HepG2 (cell line): Measurements from ENCODE around the gene CYYR1. TPM values are rescaled to one million over a fixed set of nuclear protein-coding genes. Genes with fewer than 3 reads are reported as not detected.

Experiments used
- ATAC-seq: fragments of 200-7000 bp; cut with Tn5 transposase; 3 replicates; pipeline ENCODE4 v1.9.1; 2020; ENCODE audit warnings: mild to moderate bottlenecking, moderate library complexity
- BruUV-seq: library from RNA; stranded (reverse); fragments of 400-500 nt; replicated peaks from 2 replicates; lab custom pipeline; 2021; lab: Mats Ljungman, UMichigan
- CTCF ChIA-PET: fragments of 300-600 bp; formaldehyde crosslinking; extraction: SDS; loops from one replicate; lab custom pipeline; 2021; ENCODE audit warnings: low total read pairs, inconsistent platforms, low intra/inter-chr PET ratio; lab: Yijun Ruan, JAX
- POLR2A ChIA-PET: fragments of 350-600 bp; sonication (Branson Sonifier 250); formaldehyde crosslinking; loops from one replicate; lab custom pipeline; 2020; ENCODE audit warnings: antibody characterized with exemption, inconsistent platforms; lab: Yijun Ruan, JAX
- DNase-seq: peaks from one replicate; pipeline ENCODE4 v3.0.0-alpha.2; 2015; ENCODE audit warnings: low spot score
- FAIRE-seq: peaks from 3 replicates; lab custom pipeline; 2011; peaks lifted over from hg19 to GRCh38; lab: Jason Lieb, UNC
- H2AFZ ChIP-seq: one replicate; pipeline ENCODE4 v1.6.1; 2011; ENCODE audit warnings: low read length, inconsistent platforms
- H3K27ac ChIP-seq: fragments of 300-600 bp; 3 replicates; pipeline ENCODE4 v1.8.0; 2011; ENCODE audit warnings: mixed run types, mild to moderate bottlenecking, mixed read lengths, low read length, inconsistent platforms; ENCODE audit not compliant: insufficient read depth; ENCODE audit errors: extremely low read length
- H3K27me3 ChIP-seq, 2 experiments: fragments of 200-600 bp in 1 of 2; 2 replicates in 1 of 2; 3 replicates in 1 of 2; pipeline versions ENCODE4 v1.6.0 to v1.8.0; 2011; ENCODE audit warnings: low read length in 2 of 2, mild to moderate bottlenecking in 2 of 2, moderate library complexity in 2 of 2, inconsistent platforms in 1 of 2; ENCODE audit not compliant: insufficient read depth in 2 of 2, control insufficient read depth in 1 of 2
- H3K36me3 ChIP-seq, 2 experiments: fragments of 200-600 bp in 1 of 2; replicated peaks in 1 of 2; 2 replicates in 1 of 2; 3 replicates in 1 of 2; pipeline versions ENCODE4 v1.5.1 to v1.8.0; 2011; ENCODE audit warnings: low read length in 2 of 2, inconsistent platforms in 1 of 2; ENCODE audit not compliant: insufficient read depth in 2 of 2, control insufficient read depth in 1 of 2
- H3K4me1 ChIP-seq: 2 replicates; pipeline ENCODE4 v1.5.1; 2012; ENCODE audit warnings: low read length, inconsistent platforms; ENCODE audit not compliant: insufficient read depth
- H3K4me2 ChIP-seq: 2 replicates; pipeline ENCODE4 v1.6.0; 2011; ENCODE audit warnings: low read depth, low read length, inconsistent platforms
- H3K4me3 ChIP-seq, 3 experiments: fragments of 200-600 bp in 1 of 3; sonication (generic), shearing (Covaris generic) in 1 of 3; replicated peaks in 1 of 3; 2 replicates each; pipeline ENCODE4 v1.5.1; 2011 to 2016; ENCODE audit warnings: low read length in 3 of 3, inconsistent platforms in 2 of 3, low read depth in 2 of 3, mild to moderate bottlenecking in 2 of 3, control low read depth in 1 of 3, mixed read lengths in 1 of 3; ENCODE audit not compliant: insufficient read depth in 1 of 3
- H3K79me2 ChIP-seq: one replicate; pipeline ENCODE4 v1.6.1; 2011; ENCODE audit warnings: low read length, inconsistent platforms; ENCODE audit not compliant: insufficient read depth
- H3K9ac ChIP-seq: 2 replicates; pipeline ENCODE4 v1.6.0; 2011; ENCODE audit warnings: mild to moderate bottlenecking, low read depth, low read length, inconsistent platforms; ENCODE audit not compliant: insufficient read depth
- H3K9me3 ChIP-seq: 2 replicates; pipeline ENCODE4 v1.5.1; 2012; ENCODE audit warnings: mild to moderate bottlenecking, low read length
- H4K20me1 ChIP-seq: 2 replicates; pipeline ENCODE4 v1.6.0; 2011; ENCODE audit warnings: inconsistent platforms, mild to moderate bottlenecking, low read length, moderate library complexity; ENCODE audit not compliant: insufficient read depth
- CC2D1A ChIP-seq: sonication (generic); formaldehyde crosslinking; IDR thresholded peaks from 2 replicates; pipeline ENCODE4 v1.8.1; 2023; ENCODE audit warnings: mild to moderate bottlenecking, missing genetic modification reagents
- CEBPB ChIP-seq: IDR thresholded peaks from 2 replicates; pipeline ENCODE4 v1.6.1; 2011; ENCODE audit warnings: low read depth, low read length, improper control_type of control experiment, borderline replicate concordance
- CENPX ChIP-seq: sonication (generic); formaldehyde crosslinking; IDR thresholded peaks from 2 replicates; pipeline ENCODE4 v1.9.0; 2021; ENCODE audit warnings: mild to moderate bottlenecking, missing genetic modification reagents, moderate library complexity
- GABPB1 ChIP-seq: IDR thresholded peaks from 2 replicates; pipeline ENCODE4 v1.6.1; 2016; ENCODE audit warnings: mild to moderate bottlenecking, missing genetic modification reagents, moderate library complexity, missing compliant biosample characterization
- HMG20B ChIP-seq: conservative IDR thresholded peaks from 2 replicates; pipeline ENCODE4 v1.6.1; 2016; ENCODE audit warnings: missing genetic modification reagents, missing compliant biosample characterization
- JUN ChIP-seq: sonication (generic); formaldehyde crosslinking; IDR thresholded peaks from 2 replicates; pipeline ENCODE4 v1.4.0; 2020; ENCODE audit warnings: mild to moderate bottlenecking, missing genetic modification reagents
- KLF12 ChIP-seq: sonication (generic); formaldehyde crosslinking; IDR thresholded peaks from 2 replicates; pipeline ENCODE4 v1.4.0; 2020; ENCODE audit warnings: missing genetic modification reagents, borderline replicate concordance
- KLF9 ChIP-seq: IDR thresholded peaks from 2 replicates; pipeline ENCODE4 v1.6.1; 2016; ENCODE audit warnings: low read depth
- MZF1 ChIP-seq: sonication (generic); formaldehyde crosslinking; IDR thresholded peaks from 2 replicates; pipeline ENCODE4 v1.8.1; 2023; ENCODE audit warnings: mild to moderate bottlenecking, missing genetic modification reagents, borderline replicate concordance
- NFIB ChIP-seq: sonication (generic); formaldehyde crosslinking; IDR thresholded peaks from 2 replicates; pipeline ENCODE4 v1.9.0; 2021; ENCODE audit warnings: missing genetic modification reagents, mild to moderate bottlenecking, borderline replicate concordance
- NKX3-1 ChIP-seq: sonication (generic); formaldehyde crosslinking; IDR thresholded peaks from 2 replicates; pipeline ENCODE4 v1.5.0; 2020; ENCODE audit warnings: missing genetic modification reagents
- RFX3 ChIP-seq: IDR thresholded peaks from 2 replicates; pipeline ENCODE4 v1.6.1; 2016; ENCODE audit warnings: missing biosample characterization, missing genetic modification reagents
- TAF15 ChIP-seq: fragments of 200-400 bp; formaldehyde crosslinking; IDR thresholded peaks from one replicate; pipeline ENCODE4 v1.6.1; 2018; ENCODE audit warnings: mild to moderate bottlenecking, low read depth, low read length; ENCODE audit not compliant: poor library complexity, severe bottlenecking
- XBP1 ChIP-seq: sonication (generic); formaldehyde crosslinking; IDR thresholded peaks from 2 replicates; pipeline ENCODE4 v1.5.0; 2020; ENCODE audit warnings: missing genetic modification reagents
- ZBTB7A ChIP-seq: sonication (generic); formaldehyde crosslinking; IDR thresholded peaks from 2 replicates; pipeline ENCODE4 v1.8.0; 2022; ENCODE audit warnings: mild to moderate bottlenecking, missing genetic modification reagents
- ZNF33A ChIP-seq: sonication (generic); formaldehyde crosslinking; IDR thresholded peaks from 2 replicates; pipeline ENCODE4 v1.5.1; 2020; ENCODE audit warnings: missing genetic modification reagents, mild to moderate bottlenecking, moderate library complexity, borderline replicate concordance
- ZNF556 ChIP-seq: sonication (generic); formaldehyde crosslinking; IDR thresholded peaks from 2 replicates; pipeline ENCODE4 v1.4.0; 2020; ENCODE audit warnings: mild to moderate bottlenecking, missing genetic modification reagents, borderline replicate concordance
- ZNF878 ChIP-seq: sonication (generic); formaldehyde crosslinking; IDR thresholded peaks from 2 replicates; pipeline ENCODE4 v1.8.1; 2023; ENCODE audit warnings: mild to moderate bottlenecking, missing genetic modification reagents, moderate library complexity
- ZSCAN12 ChIP-seq: sonication (generic); formaldehyde crosslinking; IDR thresholded peaks from 2 replicates; pipeline ENCODE4 v1.9.0; 2021; ENCODE audit warnings: mild to moderate bottlenecking, missing genetic modification reagents
- in situ Hi-C: cut with HindIII; loops from 2 replicates; pipeline ENCODE4 v1.10.0; 2017; ENCODE audit warnings: low pct_unique_long_range_greater_than_20kb; ENCODE audit not compliant: extremely low pct_ligation_motif_present
- intact Hi-C: fragments of 100-400 bp; cut with micrococcal nuclease; formaldehyde crosslinking; loops from one replicate; pipeline ENCODE4 v1.10.0; 2022; ENCODE audit not compliant: unreplicated experiment
- polyA plus RNA-seq, 8 experiments: library from polyadenylated mRNA; depleted of rRNA in 3 of 8; stranded (reverse) in 7 of 8; unstranded in 1 of 8; fragments of >200 nt; fragmentation: Illumina TruSeq in 4 of 8; extraction: Trizol in 4 of 8; gene quantifications; 2 replicates each; pipeline versions ENCODE4 v1.2.1 to v1.2.3, GENCODE V29; 2011 to 2016; ENCODE audit warnings: low read depth in 4 of 8, missing spikeins in 1 of 8, mixed read lengths in 1 of 8; ENCODE audit not compliant: insufficient read depth in 1 of 8
- total RNA-seq, 5 experiments: library from RNA; depleted of rRNA; stranded (reverse); fragments of >200 nt; fragmentation: Illumina TruSeq; extraction: Trizol; gene quantifications; 2 replicates each; pipeline ENCODE4 v1.2.3, GENCODE V29; 2016; ENCODE audit warnings: low read depth in 1 of 5
- TF ChIP-seq, protein P1 (sequence below): sonication (generic); formaldehyde crosslinking; IDR thresholded peaks from 2 replicates; pipeline ENCODE4 v1.5.1; 2020; ENCODE audit warnings: mild to moderate bottlenecking, moderate library complexity, missing genetic modification reagents

Gene CYYR1
- total and polyA plus RNA-seq, 2 of the 13 experiments (the other 11 are each of a cell fraction or from before 2014, with no cell fraction given): not detected

DNA sequence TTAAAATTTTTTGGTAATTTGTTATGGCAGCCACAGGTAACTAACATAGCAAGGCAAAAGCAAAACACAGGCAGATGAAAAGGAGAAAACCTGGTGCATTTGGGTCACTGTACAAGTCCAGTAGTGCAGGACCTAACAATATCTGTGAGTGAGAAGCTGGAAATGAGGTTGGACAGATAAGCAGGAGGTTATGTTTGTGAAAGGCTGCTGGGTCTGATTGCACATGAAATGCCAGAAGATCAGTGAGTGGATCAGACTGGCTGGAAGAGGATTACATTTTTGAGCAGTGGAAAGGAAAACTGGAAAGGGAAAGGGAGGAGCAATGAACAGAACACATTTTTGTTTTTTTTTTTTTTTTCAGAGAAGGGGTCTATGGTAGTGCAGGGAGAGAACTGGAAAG lies 73.6 kb downstream of the CYYR1 start:
- ATAC-seq (no peak), DNase-seq (no peak), FAIRE-seq (no peak)
- peaks cover 85% of the 10 kb centered on the region for H3K9me3 ChIP-seq
- ChIA-PET CTCF (no interaction called here), POLR2A (no interaction called here)
- no peaks in the 10 kb centered on the region for H4K20me1 ChIP-seq
- H3K9ac ChIP-seq: no peak overlapping the region
- H3K4me3 ChIP-seq: no peak overlapping the region
- H2AFZ ChIP-seq: no peak overlapping the region
- H3K36me3 ChIP-seq: no peaks in the 10 kb centered on the region
- H3K4me2 ChIP-seq: no peak overlapping the region
- no peaks in the 10 kb centered on the region for H3K27me3 ChIP-seq
- H3K27ac ChIP-seq: no peak overlapping the region
- H3K4me1 ChIP-seq: no peaks in the 10 kb centered on the region
- no TSS peak for BruUV-seq
- intact Hi-C loops: no loop called here
- in situ Hi-C loops: no loop called here
- TF ChIP-seq NFIB (CRISPR knock-in tag) (no peak), GABPB1 (no peak), ZSCAN12 (CRISPR knock-in tag) (no peak), ZNF878 (CRISPR knock-in tag) (no peak), ZNF33A (CRISPR knock-in tag) (no peak), TAF15 (no peak), CC2D1A (CRISPR knock-in tag) (no peak), ZBTB7A (CRISPR knock-in tag) (no peak), JUN (no peak), MZF1 (CRISPR knock-in tag) (no peak), KLF9 (CRISPR knock-in tag) (no peak), HMG20B (CRISPR knock-in tag) (no peak), ZNF556 (CRISPR knock-in tag) (no peak), CEBPB (no peak), NKX3-1 (CRISPR knock-in tag) (no peak), CENPX (CRISPR knock-in tag) (no peak), RFX3 (CRISPR knock-in tag) (no peak), XBP1 (CRISPR knock-in tag) (no peak), KLF12 (no peak)
- TF ChIP-seq, protein P1, sequence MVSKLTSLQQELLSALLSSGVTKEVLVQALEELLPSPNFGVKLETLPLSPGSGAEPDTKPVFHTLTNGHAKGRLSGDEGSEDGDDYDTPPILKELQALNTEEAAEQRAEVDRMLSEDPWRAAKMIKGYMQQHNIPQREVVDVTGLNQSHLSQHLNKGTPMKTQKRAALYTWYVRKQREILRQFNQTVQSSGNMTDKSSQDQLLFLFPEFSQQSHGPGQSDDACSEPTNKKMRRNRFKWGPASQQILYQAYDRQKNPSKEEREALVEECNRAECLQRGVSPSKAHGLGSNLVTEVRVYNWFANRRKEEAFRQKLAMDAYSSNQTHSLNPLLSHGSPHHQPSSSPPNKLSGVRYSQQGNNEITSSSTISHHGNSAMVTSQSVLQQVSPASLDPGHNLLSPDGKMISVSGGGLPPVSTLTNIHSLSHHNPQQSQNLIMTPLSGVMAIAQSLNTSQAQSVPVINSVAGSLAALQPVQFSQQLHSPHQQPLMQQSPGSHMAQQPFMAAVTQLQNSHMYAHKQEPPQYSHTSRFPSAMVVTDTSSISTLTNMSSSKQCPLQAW (CRISPR knock-in tag): no peak
- TF ChIP-seq, all 625 proteins: peak for 0
- no peaks in the 10 kb centered on the region for H3K79me2 ChIP-seq
